Amniotic stem cell (primary cell): Measurements from ENCODE around the gene FTCDNL1.

Experiments
- DNase-seq: peaks from one replicate; lab custom pipeline; 2025; lab: John Stamatoyannopoulos, UW

The FTCDNL1 gene

DNA sequence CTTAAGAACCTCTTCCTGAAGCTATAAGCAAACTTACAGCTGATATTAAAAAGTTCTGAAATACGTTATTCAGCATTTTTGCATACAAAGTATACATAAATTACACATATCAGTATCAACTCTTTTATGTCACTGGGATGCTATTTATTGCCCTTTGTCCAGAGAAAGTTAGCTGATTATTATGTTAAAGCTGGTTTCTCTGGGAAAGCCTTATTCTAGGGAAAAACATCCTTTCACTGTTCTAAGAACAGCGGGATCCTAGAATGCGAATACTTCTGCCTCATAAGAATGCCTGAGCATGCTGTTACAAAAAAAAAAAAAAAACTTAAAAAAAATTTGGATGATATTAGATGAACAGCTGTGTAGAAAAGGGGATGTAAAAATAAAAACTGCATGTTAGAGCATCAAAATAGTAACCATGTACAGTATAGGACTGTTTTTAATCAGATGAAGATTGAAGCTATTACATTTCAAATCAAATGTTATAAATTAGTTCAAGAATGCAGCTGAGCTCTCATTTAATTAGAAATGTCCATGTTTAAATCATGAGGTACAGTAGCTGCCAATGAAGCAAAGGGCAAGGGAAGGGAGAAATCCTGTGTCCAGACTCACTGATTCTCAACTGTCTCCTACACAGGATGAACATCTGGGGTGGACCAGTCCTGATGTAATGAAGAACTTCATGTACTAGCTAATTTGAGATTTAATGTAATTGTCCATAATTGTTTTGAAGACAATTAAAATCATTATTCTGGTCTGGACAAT, 8.2 kb downstream of the FTCDNL1 start:
- no peak for DNase-seq

DNA sequence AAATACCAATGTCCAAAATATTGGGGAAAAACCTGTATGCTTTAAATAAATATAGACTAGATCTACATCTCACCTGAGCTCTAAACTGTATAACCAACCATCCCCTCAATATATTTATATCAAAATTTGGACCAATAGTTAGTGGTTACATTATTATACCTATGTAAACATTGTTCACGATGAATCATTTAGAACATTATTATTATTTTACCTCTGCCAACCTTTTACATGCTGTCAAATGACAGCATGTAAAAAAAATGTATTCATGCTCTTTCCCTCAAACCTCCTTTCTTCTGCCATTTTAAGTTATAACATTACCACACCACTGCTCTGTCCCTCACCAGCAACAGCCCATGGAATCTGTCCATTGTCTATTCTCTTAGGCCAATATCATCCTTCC, 9.6 kb downstream of the FTCDNL1 start:
- no peak for DNase-seq

DNA sequence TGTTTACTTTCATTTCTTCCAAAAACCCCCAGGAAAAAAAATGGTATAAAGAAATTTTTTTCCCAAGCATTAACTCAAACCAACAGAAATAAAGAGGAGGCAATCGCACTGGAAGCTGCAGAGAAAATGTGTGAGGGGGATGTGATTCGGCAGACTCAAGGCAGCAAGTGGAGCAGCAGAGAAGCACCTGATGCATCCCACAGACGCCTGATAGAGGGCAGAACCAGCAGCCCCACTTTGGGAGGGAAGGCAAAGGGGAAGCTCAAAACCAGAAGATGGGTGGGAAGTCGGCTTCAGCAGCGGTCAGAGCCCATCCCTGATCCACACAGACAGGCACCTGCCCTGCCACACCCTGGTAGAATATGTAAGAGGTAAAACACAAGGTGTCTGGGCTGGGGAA, 12.6 kb downstream of the FTCDNL1 start:
- DNase-seq = no peak

DNA sequence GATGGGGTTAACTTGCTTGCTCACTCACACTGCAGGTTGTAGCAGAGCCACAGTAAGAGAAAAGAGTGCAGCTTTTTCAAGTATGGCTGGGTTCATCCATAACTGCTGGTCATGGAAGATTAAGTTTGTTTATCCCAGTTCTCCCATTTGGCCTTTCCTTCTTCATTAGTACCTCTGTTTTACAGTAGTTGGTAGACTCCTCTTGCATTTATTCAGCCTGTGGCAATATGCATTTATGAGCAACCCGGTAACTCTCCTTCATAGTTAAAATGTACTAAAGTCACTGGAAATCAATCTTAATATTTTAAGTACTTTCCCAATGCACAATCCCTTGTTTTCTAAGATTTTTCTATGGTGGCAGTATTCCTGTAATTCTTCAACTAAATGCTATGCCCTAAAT, 14.0 kb downstream of the FTCDNL1 start:
- no peak for DNase-seq

DNA sequence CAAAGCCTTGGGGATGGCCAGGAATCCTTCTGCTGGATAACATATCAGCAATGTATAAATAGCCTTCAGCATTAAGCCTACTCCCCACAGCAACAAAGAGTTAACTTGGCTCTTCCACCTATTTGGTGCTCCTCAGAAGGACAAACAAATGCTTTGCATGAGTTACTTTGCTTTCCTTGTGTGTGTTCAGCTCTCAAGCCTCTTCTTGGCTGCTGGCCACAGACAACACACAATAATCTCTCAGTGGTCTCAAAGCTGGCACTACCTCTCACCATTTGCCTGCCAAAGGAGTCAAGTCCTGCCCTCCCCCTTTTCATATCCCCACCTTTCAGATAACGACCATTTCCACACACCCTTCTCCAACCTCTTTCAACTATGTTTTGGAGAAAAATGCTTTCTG, 17.5 kb downstream of the FTCDNL1 start:
- no peak for DNase-seq

DNA sequence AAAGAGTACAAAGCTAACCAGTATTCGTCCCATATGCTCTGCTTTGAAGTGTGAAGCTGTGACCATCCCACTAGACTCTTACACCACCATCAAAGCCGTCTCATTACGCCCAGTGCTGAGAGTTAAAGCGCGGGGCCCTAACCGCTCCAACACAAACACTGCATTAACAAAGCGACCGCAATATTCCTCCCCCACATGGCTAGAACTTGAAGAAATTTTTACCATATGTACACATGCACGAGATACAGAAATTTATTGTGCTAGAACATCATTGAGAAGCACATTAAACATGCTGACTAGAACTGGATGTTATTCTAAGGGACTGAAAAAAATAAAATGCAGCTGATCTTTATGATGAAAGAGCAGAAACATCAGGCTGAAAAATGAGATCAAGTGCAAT, 20.5 kb downstream of the FTCDNL1 start:
- DNase-seq = no peak

DNA sequence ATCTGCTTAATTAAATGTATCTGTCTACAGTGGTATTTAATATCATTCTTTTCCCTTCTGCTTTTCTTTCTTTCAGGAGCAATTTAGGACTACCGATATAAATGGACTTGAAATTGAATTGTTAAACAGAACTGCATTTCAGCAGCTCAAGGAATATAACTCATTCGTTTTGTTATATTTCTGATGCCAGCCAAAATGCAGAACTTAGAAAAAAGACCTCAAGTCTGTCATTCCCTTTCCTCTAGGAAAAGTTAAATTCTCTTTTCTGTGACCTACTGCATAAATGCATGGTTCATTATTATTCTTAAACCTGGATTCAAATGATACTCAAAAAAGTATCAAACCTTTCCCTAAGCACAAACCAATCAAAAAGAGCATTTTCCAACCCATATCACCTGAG, 21.4 kb downstream of the FTCDNL1 start:
- no peak for DNase-seq

DNA sequence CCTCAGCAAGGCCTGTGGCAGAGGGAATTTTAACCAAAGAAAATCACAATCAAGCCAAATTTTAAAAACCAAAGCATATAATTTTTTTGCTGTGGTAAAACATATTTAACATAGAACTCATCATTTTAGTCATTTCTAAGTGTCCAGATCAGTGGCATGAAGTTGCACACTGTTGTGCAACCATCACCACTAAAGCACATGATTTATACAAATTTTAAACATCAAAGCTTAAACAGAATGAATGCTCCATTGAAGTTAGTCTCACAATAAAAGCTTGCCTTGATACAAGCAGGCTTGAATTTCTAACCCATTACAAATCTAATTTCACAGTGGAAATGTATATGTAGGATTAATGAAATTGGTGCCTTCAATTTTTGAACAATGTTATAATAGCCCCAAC, 31.2 kb downstream of the FTCDNL1 start:
- no peak for DNase-seq

DNA sequence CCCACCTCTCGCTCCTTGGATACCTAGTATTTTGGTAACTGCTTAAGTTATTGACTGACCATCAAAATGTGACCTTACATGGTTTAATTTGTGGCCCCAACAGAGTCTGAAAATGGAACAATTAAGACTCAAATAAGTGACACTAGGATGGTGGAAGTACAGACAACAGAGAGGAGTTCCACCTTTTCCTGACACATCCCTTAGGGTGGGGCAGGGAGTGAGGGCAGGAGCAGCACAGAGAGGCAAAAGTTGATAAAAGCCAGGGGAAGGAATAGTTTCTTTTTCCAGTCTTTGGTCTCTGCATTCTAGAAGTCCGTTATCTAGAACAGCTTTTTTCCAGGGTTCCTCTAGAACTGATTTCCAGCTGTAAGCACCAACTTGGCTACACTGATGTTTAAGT, 32.2 kb downstream of the FTCDNL1 start:
- DNase-seq = no peak

DNA sequence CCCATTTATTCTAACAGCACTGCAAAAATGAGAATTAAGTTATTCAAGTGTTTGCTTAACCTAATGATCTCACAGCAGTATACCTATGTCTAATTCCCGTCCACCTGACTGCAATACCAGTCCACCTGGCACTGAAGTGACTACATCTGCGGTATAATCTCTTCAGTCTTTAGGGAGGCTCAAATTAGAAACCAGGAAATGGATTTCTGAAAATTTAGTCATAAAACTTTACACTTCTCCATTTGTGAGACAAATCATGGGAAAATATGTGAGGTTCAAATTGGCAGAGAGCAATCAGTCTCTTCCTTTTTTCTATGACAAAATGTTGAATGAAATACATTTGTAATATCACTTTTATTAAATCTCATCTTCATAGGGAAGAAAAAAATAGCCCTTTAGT, 33.0 kb downstream of the FTCDNL1 start:
- DNase-seq = no peak

DNA sequence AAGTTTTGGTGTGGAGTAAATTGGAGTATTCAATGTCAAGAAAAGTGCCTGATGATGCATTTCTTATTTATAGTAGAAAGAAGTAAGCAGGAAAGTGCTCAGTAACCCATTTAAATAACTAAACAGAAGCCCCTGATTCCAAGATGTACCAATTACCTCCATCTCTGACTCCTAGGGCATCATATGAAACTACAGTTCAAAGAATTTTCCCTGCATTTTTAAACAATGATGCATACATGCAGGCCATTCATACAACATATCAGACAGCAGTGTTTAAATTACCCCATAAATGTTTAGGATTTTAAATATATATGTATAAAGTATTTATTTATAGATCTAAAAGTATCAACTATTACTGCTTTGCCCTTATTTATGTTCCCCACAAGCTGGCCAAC, 36.2 kb downstream of the FTCDNL1 start:
- no peak for DNase-seq

DNA sequence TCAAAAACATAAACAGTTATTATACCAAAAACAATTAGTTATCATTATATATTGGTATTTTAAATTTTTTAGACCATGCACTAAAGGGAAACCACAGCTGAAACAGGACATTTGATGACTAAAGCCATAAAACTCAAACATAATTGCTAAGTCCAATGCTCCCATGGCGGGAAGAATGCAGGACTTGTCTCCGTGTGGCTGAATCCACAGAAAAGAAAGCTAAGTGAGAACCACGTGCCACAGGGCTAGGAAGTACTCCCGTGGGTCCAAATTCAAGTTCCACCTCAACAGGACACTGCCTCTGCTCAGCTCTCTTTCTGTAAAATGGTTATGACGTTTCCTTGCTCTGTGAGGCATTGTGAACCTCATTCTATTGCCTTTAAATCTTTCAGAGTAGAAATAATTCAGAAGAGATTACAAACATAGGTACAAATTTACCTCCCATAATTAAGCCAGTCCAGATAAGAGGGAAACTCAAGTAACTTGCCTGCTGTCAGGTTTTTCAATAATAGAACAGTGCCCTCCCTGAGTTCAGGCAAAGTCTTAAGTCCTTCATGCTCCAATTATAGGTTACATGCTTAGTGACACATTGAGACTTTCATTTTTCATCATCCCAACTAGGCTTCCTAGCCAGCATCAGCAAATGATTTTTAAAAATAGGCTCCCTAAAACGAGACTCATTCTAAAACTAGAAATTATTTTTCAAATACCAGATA, 36.7 kb downstream of the FTCDNL1 start:
- no peak for DNase-seq

DNA sequence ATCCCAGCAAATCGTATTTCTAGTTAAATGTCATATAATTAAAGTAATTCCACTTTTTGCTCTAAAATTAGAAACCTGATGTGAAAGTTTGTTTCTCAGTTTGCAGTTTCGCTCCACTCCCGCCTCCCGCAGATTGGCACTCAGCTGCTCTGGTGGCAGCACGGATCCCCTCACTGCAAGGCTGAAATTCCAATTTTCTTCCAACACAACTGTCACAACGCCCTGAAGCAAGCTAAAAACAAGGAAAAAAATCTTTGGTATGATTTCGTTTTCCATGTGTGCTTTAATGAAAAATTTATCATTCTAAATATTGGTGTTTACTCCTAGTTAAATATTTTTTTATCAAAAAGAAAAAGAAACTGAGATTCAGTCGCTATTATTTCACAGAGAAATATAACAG, 38.5 kb downstream of the FTCDNL1 start:
- DNase-seq = no peak

DNA sequence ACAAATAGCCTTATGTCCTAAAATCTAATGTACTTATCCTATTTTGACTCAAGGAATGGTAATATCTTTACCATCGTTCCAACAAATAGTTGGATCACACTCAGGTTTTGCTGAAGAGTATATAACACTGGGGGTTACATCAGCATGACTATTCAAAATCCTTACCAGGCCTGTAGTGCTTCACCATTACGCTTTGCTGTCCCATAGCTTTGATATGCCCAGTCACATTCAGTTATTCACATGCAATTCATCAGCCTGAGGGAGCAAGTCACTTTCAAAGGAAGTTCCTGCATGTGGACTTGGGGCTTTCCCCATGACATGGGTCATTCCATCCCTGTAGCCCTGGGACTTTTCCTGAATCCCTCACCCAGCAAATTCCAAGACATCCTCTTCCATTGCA, 39.6 kb downstream of the FTCDNL1 start:
- no peak for DNase-seq

DNA sequence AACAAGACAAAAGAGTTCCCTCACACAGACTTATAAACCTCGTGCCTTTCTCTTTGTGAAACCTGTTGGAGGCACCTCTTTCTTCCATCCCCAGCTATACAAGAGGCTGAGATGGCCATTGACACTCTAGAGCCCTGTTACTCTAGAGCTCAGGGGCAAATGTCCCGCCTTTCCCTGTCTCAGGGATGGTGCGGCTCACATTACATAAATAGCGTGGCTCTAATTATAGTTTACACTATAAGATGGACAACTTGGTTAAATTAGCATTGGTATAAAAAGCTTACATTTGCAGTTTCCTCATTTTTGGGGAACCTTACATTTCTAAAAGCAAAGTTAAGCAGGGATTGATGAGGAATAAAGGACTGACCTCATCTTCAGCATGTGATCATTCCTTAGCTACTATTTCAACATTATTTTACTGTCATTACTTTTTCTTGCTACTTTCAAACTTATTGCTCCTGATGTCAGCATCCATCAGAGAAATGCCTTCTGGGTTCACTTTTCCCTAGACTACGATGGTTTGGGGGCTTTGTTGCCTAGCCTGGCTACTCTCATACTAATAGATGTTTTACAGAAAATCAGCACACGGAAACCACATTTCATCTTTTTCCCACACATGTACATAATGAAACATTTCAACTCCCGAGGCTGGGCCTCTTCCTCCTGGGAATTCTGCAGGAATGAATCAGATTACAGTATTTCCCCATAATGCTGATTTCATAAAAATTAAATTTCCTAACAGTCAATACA, 40.4 kb downstream of the FTCDNL1 start:
- DNase-seq = no peak

DNA sequence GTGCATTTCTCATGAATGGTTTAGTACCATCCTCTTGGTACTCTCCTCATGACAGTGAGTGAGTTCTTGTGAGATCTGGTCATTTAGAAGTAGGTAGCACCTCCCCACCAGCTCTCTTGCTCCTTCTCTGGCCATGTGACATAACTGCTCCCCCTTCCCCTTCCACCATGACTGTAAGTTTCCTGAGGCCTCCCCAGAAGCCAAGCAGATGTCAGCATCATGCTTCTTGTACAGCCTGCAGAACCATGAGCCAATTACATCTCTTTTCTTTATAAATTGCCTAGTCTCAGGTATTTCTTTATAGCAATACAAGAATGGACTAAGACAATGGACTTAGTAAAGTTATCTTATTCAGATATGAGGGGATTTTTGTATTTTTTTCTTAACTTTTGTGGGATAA, 43.0 kb downstream of the FTCDNL1 start:
- no peak for DNase-seq

DNA sequence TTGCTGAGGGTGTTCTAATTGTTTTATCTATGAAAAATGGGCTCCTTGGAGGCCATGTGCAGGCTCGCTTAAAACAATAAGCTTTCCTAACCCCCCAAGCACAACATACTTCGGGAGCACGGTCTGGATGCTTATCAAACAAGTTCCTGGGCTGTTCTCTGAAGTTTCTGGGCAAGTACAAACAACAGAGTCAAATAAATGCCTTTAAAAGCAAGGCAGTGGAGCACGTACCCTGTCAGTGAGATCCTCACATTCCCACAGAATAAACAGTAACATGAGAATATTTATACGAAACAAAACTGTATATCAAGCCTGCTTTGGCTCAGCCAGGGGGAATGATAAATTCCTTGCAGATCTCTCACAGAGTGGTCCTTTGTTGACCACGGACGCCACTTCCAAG, 44.8 kb downstream of the FTCDNL1 start:
- no peak for DNase-seq

DNA sequence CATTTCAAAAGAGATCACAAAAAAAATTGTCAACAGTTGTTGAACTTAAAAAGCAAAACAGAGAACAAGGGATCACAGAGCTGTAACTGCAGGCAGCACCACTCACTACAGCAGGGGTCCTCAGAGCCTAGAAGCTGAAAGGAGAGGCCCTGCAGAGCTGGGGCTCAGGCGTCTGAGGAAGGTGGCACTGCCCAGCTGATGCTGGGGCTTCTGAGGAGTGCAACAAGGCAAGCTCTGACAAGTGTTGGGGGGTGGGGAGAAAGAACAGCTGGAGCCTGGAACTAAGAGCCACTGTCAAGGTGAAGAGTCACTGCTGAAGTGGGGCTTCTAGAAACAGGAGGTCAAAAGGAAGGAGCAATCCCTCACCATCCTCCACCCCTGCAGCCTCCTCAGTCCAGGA, 46.2 kb downstream of the FTCDNL1 start:
- no peak for DNase-seq

DNA sequence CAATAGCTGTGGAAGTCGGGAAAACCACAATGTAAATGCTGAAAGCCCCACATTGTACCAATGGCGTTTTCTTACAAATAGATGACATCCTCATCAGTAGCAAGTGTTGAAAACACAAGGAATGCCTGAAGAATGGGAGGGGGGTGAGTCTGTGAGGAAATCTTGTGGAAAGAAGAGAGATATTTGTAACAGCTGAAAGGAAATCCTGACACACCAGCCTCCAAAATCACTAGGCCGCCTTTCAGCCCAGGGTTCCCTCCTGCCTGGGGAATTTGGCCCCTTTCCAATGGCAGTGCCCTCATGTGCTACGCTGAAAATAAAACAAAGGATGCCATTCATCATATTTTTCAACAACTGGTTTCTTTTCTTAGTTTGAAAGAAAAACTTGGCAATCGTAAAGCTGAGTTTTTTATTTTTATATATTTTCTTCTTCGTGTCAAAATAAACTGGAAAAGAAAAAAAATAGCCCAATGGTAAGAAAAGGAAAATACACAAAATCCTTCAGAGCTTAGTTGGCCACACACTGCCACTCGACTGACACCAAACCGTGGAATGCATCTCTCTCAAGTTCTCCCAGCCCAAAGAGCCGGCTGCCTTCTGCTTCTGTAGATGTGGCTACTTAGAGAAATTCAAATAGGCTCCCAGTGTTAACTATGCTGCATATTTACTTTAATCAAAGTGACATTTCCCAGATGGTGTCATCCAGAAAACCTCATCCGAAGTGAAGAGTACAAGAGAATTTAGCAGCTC, 52.0 kb downstream of the FTCDNL1 start:
- no peak for DNase-seq

DNA sequence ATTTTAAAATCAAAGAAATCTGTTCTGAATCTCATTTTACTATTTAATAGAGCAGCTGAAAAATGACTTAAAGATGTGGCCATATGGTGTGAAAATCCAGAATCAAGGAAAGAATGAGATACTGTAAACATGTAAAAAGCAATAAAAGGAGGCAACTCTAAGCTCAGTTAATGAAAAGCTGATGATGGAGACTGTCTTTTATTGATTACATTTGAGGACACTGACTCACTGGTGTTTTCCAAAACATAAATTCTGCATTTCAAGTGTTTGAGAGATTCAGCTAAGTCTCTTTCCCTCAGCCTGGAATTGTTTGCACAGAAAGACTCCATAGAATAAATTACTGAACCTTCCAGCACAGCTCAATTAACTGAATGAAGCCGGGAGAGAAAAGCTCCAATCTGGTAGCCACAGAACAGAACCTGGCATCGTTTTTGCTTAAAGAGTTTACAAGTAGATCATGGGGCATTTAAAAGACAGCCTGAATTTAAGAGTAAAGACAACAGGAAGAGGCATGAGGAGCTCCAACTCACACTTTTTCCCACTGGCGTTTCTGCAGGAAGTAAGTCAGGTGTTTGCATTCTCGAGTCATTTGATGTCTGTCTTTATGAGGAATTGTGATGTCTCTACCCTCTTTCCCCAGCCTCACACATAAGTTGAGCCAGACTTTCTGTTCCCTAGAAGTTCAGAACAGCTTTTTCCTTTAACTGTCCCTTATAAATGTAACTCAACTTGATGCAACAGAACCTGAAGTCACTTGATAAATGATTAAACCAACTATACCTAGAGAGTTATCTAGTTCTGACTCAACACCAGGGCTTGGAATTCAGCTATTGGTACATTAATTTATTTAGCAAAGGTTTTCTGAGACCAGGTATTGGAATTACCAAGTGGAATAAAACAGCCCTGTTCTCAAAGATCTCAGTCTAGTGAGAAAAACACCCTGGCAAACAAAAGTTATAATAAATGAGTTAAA, 53.3 kb downstream of the FTCDNL1 start:
- no peak for DNase-seq

DNA sequence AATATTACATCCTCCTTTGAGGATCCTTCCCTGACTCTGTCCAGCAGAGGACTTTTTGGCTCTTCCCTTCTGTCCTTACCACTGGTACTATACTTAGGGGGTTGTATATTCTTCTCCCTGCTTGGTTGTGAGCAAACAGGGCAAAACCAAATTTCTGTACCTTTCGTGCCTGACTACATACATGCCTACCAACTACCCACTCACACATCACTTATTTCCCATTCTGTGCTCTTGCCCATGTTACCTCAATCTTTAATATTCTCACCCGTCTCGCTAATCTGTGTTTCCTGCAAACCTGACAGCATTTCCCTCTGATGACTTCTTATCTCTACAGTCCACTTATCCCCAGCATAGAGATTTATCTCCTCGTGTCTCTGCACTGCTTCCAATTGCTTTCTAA, 58.6 kb downstream of the FTCDNL1 start:
- DNase-seq = no peak
